Endothelial cell of umbilical vein (primary cell): ENCODE measurements around the gene ZNF701.

Experiments
- EZH2 ChIP-seq: IDR thresholded peaks from 2 replicates; pipeline ENCODE4 v1.6.1; 2012; ENCODE audit warnings: borderline replicate concordance, low read depth, mild to moderate bottlenecking, moderate library complexity, low read length, inconsistent platforms; ENCODE audit not compliant: severe bottlenecking
- FOS ChIP-seq: IDR thresholded peaks from 2 replicates; pipeline ENCODE4 v1.6.1; 2011; ENCODE audit warnings: mild to moderate bottlenecking, low read length, moderate library complexity, borderline replicate concordance; ENCODE audit not compliant: insufficient read depth
- GATA2 ChIP-seq: IDR thresholded peaks from 2 replicates; pipeline ENCODE4 v1.7.0; 2011; ENCODE audit warnings: low read depth, mild to moderate bottlenecking, moderate library complexity, mixed read lengths, low read length; ENCODE audit not compliant: insufficient read length, insufficient read depth
- MYC ChIP-seq: IDR thresholded peaks from one replicate; pipeline ENCODE4 v1.6.1; 2011; ENCODE audit warnings: mild to moderate bottlenecking, low read depth, low read length
- POLR2A ChIP-seq: IDR thresholded peaks from 2 replicates; pipeline ENCODE4 v1.6.1; 2012; ENCODE audit warnings: low read depth, mild to moderate bottlenecking, control low read depth, low read length
- POLR2AphosphoS5 ChIP-seq: IDR thresholded peaks from 2 replicates; pipeline ENCODE4 v1.6.1; 2012; ENCODE audit warnings: low read depth, mild to moderate bottlenecking, control low read depth, low read length, moderate library complexity; ENCODE audit not compliant: insufficient read depth
- TF ChIP-seq, protein P1 (sequence below), 2 donors: IDR thresholded peaks; 1 replicate in 1 of 2; 2 replicates in 1 of 2; pipeline ENCODE4 v1.5.1; 2011; ENCODE audit warnings: low read length in 2 of 2, mild to moderate bottlenecking in 2 of 2, moderate library complexity in 2 of 2, control low read depth in 1 of 2, inconsistent platforms in 1 of 2, low read depth in 1 of 2; ENCODE audit not compliant: insufficient read depth in 1 of 2; ENCODE audit errors: extremely low read depth in 1 of 2
- TF ChIP-seq, protein P2 (sequence below): IDR thresholded peaks from 2 replicates; pipeline ENCODE4 v1.6.1; 2011; ENCODE audit not compliant: insufficient read depth, insufficient read length

DNA sequence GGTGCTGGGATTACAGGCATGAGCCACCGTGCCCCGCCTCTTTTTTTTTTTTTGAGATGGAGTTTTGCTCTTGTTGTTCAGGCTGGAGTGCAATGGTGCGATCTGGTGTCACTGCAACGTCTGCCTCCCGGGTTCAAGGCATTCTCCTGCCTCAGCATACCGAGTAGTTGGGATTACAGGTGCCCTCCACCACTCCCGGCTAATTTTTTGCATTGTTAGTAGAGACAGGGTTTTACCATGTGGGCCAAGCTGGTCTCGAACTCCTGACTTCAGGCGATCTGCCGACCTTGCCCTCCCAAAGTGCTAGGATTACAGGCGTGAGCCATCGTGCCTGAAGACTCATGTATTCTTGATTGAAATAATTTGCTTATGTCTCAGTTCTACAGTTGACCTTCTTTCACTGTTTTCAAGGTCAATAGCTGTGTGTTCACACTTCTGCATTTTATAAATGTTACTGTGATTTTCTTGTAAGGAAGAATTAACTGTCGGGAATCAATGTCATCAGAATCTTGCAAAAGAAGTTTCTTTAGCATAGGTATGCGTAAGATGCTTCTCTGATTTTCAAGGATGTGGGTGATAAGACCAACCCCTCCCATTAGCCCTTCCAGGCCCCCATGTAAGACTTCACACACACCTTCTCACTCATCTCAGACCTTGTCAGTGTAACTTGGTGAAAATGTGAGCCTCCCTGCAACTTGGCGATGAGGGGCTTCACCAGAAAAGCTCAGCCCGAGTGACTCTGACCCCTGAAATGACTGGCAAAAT, 12.7 kb upstream of the ZNF701 start:
- TF ChIP-seq, protein P1, sequence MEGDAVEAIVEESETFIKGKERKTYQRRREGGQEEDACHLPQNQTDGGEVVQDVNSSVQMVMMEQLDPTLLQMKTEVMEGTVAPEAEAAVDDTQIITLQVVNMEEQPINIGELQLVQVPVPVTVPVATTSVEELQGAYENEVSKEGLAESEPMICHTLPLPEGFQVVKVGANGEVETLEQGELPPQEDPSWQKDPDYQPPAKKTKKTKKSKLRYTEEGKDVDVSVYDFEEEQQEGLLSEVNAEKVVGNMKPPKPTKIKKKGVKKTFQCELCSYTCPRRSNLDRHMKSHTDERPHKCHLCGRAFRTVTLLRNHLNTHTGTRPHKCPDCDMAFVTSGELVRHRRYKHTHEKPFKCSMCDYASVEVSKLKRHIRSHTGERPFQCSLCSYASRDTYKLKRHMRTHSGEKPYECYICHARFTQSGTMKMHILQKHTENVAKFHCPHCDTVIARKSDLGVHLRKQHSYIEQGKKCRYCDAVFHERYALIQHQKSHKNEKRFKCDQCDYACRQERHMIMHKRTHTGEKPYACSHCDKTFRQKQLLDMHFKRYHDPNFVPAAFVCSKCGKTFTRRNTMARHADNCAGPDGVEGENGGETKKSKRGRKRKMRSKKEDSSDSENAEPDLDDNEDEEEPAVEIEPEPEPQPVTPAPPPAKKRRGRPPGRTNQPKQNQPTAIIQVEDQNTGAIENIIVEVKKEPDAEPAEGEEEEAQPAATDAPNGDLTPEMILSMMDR (IDR thresholded peaks at IDR 0.05; ENCODE audit: extremely low read depth in 1 of 2, insufficient read depth in 1 of 2, low read depth in 1 of 2, low read length in 2 of 2) = no peak
- no peak for TF ChIP-seq POLR2A
- TF ChIP-seq POLR2AphosphoS5 = no peak
- no peak for TF ChIP-seq EZH2
- TF ChIP-seq MYC = no peak
- TF ChIP-seq, protein P2, sequence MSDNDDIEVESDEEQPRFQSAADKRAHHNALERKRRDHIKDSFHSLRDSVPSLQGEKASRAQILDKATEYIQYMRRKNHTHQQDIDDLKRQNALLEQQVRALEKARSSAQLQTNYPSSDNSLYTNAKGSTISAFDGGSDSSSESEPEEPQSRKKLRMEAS = no peak
- no peak for TF ChIP-seq GATA2
- TF ChIP-seq FOS = no peak
